NAMALWA (cell line): Measurements from ENCODE around the gene C1orf122.

ENCODE experiments used
- DNase-seq: peaks from one replicate; pipeline ENCODE4 v3.0.0-alpha.2; 2015; ENCODE audit warnings: low spot score

The C1orf122 gene

DNA sequence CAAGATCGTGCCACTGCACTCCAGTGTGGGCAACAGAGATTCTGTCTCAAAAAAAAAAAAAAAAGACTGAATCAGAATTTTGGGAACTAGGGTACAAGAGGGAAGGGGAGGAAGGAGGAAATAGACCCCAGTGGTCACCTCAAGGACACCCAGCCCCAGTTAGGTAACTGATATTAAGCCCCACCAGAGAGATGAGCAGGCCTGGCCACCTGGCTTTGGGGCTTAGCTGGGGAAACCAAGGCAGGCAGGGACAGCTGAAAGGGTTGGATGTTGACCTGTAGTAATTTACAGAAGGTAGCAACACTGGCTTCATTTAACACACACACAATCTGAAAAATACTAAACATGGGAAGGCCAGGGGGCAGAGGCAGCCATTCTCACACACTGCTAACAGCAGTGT lies 5.2 kb upstream of the C1orf122 start:
- DNase-seq = no peak

GRCh38 chr1:37807220-37807554 lies 403 bp upstream of the C1orf122 start:
- DNase-seq = no peak

- DNase-seq = peak; percentile 51
Observed at GRCh38 chr1:37808369-37809319, 1.1 kb downstream of the C1orf122 start.

DNA sequence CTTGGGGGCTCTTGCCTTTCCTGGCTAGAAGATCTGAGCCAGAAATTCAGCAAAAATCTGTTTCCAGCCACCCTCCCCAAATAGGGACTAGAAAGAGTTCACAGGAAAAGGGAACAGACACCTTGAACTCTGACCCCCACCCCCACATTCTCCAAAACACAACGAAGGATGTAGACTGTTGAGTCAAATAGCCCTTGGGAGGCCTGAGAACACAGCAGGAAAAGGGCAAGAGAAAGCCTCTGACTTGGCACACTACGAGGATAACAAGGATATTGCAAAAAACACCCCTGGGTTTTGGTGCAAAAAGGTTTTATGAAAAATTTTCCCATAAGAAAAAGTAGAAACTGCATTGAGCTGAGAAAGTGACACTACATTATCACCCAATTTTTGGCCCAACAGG lies 2.4 kb downstream of the C1orf122 start:
- no peak for DNase-seq

GRCh38 chr1:37811027-37811655 lies 3.6 kb downstream of the C1orf122 start:
- DNase-seq = peak; percentile 89

DNA sequence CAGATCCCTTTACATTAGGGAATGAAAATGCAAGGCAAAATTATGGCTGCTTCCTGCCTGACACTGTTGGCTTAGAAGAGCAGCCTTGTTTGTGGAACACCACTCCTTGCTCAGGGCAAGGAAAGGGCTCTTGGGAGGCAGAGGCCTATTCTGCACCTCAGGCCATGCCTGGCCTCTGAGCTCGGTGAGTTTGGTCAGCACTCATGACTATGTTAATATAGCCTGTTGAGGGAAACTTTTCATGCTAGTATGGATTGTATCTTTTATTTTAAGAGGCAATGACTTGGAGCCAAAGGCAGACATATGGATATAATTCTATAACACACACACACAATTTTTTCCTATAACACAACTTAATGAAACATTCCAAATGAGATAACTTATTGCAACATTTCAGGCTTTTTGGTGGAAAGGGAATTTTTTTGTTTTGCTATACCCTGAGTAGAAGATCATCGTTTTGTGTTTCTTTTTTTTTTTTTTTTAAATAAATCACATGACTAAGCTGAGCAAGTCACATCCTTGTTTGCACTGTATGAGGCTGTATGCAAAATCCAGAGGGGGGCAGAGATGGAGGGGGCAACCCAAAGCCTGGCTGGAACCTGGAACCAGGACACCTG lies 6.0 kb downstream of the C1orf122 start:
- DNase-seq = no peak

- no peak for DNase-seq
Observed at GRCh38 chr1:37814252-37814651, 6.7 kb downstream of the C1orf122 start.

DNA sequence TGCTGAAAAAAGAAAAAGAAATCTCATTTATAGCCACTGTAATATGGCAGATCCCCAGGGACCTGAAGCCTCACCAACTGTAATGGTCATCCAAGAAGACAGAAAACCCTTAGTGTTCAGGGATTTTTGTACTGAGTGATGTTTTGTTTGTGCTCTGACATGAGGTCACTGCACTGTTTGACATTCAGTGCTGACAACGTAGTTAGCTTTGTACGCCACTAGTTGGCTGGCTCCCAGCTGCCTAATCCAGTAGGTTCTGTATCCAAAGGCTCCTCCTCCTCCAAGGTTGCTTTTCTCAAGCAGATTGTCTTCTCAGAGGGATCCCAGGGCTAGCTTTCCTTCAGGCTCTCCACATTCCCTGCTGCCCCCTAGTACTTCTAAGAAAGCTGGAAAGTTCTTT lies 9.9 kb downstream of the C1orf122 start:
- no peak for DNase-seq

DNA sequence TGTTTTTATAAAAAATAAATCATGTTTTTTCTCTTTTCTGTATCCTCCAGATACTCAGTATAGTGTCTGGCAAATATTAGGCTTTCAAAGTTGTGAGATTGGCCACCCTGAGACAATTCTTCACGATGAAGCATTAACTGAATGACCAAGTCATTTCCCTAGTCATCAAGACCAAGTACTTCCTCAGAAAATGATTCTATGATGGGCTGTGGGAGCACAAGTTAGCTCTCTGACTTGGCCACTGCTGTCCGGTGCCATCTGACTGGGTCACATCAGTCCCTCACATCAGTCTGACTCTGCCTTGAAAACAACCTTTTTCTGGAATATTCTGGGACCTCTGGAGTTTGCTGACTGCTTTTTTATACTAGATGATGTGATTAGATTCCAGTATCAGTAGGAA lies 13.9 kb downstream of the C1orf122 start:
- DNase-seq = no peak

DNA sequence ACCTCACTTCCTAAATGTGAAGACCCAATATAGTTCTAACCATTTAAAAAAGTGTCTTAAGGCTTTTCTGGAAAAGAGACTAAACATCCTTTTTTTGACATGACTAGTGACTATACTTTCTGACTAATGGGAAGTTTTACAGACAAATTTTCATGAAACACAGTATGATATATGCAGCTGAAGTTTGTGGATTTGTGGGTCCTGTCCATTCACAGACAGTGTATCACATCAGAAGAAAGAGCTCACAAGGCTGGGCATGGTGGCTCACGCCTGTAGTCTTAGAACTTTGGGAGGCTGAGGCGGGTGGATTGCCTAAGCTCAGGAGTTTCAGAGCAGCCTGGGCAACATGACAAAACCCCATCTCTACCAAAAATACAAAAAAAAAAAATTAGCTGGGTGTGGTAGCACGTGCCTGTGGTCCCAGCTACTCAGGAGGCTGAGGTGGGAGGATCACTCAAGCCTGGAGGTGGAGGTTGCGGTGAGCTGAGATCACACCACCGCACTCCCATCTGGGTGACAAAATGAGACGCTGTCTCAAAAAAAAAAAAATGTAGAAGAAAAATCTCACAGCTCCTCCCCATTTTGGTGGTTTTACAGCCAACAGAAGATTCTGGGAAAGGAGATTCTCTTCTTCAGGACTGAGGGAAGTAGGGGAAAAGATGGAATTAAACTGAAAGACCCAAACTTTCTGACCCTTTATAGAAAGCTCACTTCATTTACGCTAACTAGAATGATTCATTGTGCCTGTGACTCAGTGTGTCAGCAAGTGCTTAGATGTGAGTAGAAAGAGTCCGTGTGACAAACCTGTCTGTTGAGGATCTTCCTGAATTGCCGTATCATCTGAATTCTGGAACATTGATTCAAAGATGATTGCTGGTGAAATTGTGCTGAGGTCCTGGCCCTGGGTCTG lies 15.6 kb downstream of the C1orf122 start:
- DNase-seq = no peak

DNA sequence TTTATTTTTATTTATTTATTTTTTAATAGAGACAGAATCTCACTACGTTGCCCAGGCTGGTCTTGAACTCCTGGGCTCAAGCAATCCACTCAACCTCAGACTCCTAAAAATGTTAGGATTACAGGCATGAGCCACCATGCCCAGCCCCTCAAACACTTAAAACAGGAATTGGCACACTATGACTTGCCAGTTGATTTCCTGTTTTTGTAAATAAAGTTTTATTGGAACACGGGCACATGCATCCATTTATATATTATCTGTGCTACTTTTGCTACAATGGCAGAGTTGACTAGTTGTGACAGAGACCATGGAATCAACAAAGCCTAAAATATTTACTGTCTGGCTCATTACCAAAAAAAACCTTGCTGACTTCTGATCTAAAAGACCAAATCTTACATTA lies 16.4 kb downstream of the C1orf122 start:
- DNase-seq = no peak

DNA sequence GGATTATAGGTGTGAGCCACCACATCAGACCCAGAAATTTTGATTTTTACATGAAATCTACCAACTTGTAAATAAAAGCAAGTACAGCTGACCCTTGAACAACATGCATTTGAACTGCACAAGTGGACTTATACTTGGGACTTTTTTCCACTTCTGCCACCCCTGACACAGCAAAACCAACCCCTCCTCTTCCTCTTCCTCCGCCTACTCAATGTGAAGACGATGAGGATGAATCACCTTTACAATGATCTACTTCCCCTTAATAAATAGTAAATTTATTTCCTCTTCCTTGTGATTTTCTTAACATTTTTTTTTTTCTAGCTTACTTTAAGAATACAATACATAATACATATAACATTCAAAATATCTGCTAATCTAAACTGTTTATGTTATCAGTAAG lies 17.9 kb downstream of the C1orf122 start:
- no peak for DNase-seq

DNA sequence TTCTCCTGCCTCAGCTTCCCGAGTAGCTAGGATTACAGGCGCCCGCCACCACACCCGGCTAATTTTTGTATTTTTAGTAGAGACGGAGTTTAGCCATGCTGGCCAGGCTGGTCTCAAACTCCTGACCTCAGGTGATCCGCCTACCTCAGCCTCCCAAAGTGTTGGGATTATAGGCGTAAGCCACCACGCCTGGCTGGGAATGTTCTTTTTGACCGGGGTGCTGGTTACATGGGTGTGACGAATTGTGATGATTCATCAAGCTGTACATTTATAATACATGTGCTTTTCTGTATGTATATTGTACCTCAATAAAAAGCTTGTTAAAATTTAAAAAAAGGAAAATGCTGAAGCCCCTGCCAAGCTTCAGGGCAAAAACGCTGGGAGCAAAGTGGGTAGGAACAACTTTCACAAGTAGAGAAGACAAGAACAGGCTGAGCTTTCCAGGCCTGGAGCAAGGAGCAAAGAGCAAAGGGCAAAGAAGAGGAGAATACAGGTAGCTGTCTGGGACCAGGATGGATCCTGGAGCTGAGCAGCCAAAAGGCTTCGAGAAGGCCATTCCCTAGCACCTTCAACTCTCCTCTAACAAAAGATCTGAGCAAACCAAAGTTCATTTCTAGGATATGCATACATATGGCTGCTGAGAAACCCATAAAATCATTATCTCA lies 21.0 kb downstream of the C1orf122 start:
- DNase-seq = no peak

- no peak for DNase-seq
Observed at GRCh38 chr1:37831109-37831508, 23.5 kb downstream of the C1orf122 start.

- no peak for DNase-seq
Observed at GRCh38 chr1:37831809-37832208, 24.2 kb downstream of the C1orf122 start.

DNA sequence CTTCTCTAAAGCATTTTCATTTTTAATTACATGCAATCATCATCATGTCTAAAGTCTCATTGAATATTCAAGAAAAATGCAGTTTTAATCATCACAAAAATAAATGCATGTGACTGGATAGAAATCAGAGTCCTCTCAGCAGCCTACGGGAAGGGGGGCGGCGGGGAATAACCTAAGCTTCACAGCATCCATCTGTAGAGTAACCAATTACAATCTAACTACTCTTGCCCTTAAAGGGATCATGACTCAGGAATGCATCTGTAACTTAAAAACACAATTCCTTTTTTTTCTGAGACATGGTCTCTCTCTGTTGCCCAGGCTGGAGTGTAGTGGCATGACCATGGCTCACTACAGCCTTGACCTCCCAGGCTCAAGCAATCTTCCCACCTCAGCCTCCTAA lies 29.2 kb downstream of the C1orf122 start:
- no peak for DNase-seq

DNA sequence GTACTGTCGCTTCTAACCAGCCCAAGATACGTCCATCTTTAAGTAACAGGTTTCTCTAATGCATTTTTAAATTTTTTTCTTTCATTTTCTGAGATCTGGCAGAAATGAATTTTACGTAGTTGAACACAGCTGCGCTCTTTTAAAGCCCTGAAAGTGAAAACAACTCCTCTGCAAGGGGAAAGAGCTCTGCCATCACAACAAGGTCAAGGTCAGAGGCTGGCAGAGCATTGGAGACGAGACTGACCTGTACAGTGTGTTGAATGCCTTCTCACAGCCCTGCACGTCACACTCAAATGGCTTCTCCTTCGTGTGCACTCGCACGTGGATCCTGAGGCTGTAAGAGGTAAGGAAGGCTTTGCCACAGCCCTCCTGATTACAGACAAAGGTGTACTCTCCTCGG lies 32.1 kb downstream of the C1orf122 start:
- no peak for DNase-seq

DNA sequence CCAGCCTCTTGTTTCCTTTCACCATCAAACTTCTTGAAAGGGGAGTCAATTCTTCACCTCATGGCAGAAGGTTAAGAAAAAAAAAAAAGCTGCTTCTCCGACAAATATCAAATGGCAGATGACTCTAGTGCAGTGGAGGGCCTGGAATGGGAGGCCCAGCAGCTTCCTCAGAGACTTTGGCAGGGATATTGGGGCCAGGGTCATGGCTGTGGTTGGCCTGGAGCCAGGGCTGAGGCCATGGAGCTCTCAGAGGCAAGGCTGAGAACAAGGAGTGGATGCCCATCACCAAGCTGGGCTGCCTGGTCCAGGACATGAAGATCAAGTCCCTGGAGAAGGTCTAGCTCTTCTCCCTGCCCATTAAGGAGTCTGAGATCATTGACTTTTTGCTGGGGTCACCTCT lies 33.1 kb downstream of the C1orf122 start:
- DNase-seq = no peak

DNA sequence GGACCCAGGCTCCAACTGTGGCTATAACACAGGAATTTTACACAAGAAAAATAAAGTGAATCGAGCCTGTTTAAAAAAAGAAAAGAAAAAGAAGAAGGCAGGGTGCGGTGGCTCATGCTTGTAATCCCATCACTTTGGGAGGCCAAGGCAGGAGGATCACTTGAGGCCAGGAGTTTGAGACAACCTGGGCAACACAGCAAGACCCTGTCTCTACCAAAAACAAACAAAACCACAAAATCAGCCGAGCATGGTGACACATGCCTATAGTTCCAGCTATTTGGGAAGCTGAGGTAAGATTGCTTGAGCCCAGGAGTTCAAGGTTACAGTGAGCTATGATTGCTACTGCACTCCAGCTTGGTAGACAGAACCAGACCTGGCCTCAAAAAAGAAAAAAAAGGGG lies 34.1 kb downstream of the C1orf122 start:
- no peak for DNase-seq

GRCh38 chr1:37844536-37844935 lies 36.9 kb downstream of the C1orf122 start:
- DNase-seq = no peak

DNA sequence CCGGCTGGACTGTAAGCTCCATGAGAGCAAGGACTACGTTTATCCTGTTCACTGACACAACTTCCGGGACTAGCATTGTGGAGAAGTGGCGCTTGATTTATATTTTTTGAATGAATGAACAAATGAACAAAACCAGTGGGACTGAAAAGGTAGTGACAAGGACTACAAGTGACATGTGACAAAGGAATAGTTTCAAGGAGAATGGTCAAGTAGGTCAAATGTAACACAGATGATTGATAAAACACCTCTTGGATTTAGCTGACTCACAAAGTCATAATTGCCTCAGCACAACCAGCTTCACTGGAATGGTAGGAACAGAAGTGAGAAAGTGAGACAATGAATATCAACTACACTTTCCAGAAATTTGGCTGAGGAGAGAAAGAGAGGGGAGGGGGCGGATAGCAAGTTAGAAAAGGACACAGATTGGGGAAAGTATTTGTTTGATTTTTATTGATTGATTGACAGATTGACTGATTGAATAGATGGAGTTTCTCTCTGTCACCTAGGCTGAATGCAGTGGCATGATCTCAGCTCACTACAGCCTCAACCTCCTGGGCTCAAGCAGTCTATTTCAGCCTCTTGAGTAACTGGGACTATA lies 37.6 kb downstream of the C1orf122 start:
- DNase-seq = no peak
